ENCODE data around the gene SLCO4A1.

GRCh38 chr20:62649140-62649539 lies 6.8 kb downstream of the SLCO4A1 start:
- TF ChIP-seq CTCF (IDR thresholded peaks at IDR 0.05) (no peak), POLR2A (IDR thresholded peaks at IDR 0.05) (no peak)

All from vagina (tissue), 2 donors.